Calu3 (cell line): ENCODE measurements around the gene TMUB2. TPM values are rescaled to one million over a fixed set of nuclear protein-coding genes. Genes with fewer than 3 reads are reported as not detected.
A peak's percentile ranks its signal among the peaks of the same experiment; 100 is the strongest.

Source experiments
- BruUV-seq: library from RNA; stranded (reverse); fragments of 400-500 nt; replicated peaks from 2 replicates; lab custom pipeline; 2021; lab: Mats Ljungman, UMichigan
- CTCF ChIA-PET: fragments of 300-600 bp; sonication (Branson Sonifier 250); formaldehyde crosslinking; loops from one replicate; lab custom pipeline; 2022; ENCODE audit warnings: antibody characterized with exemption; lab: Charles Lee
- DNase-seq: peaks from one replicate; pipeline ENCODE4 v3.0.0; 2022
- H3K27ac Mint-ChIP-seq: one replicate; pipeline ENCODE4 v1.8.0; 2022; ENCODE audit warnings: mixed read lengths; ENCODE audit not compliant: unreplicated experiment
- H3K27me3 Mint-ChIP-seq: one replicate; pipeline ENCODE4 v1.8.0; 2022; ENCODE audit warnings: mixed read lengths; ENCODE audit not compliant: unreplicated experiment
- H3K36me3 Mint-ChIP-seq: one replicate; pipeline ENCODE4 v1.8.0; 2022; ENCODE audit warnings: mild to moderate bottlenecking, moderate library complexity, mixed read lengths; ENCODE audit not compliant: insufficient read depth, unreplicated experiment
- H3K4me1 Mint-ChIP-seq: one replicate; pipeline ENCODE4 v1.8.0; 2022; ENCODE audit warnings: mild to moderate bottlenecking, low read depth, mixed read lengths; ENCODE audit not compliant: unreplicated experiment
- H3K4me3 Mint-ChIP-seq: one replicate; pipeline ENCODE4 v1.8.0; 2022; ENCODE audit warnings: mild to moderate bottlenecking, low read depth, moderate library complexity, mixed read lengths; ENCODE audit not compliant: unreplicated experiment
- H3K9me3 Mint-ChIP-seq: one replicate; pipeline ENCODE4 v1.8.0; 2022; ENCODE audit warnings: low read depth, mixed read lengths; ENCODE audit not compliant: unreplicated experiment
- CTCF ChIP-seq: fragments of 200-600 bp; IDR thresholded peaks from one replicate; pipeline ENCODE4 v1.8.0; 2022; ENCODE audit warnings: antibody characterized with exemption; ENCODE audit not compliant: unreplicated experiment
- intact Hi-C: fragments of 100-400 bp; cut with micrococcal nuclease; formaldehyde crosslinking; loops from one replicate; pipeline ENCODE4 v1.10.0; 2022; ENCODE audit not compliant: unreplicated experiment
- total RNA-seq: library from RNA; stranded (reverse); gene quantifications from 2 replicates; pipeline ENCODE4 v1.2.3, GENCODE V29; 2022

Gene TMUB2
- total RNA-seq, 1 experiment from 2014 or later = 56.0 TPM

GRCh38 chr17:44188576-44189403 is 2.0 kb downstream of the TMUB2 start:
- no TSS peak for BruUV-seq
- Mint-ChIP-seq H3K4me3 (peak overlapping the region; percentile 89), H3K27ac (peak overlapping the region; percentile 93), H3K4me1 (peaks cover 26% of the 10 kb centered on the region), H3K9me3 (no peaks in the 10 kb centered on the region), H3K27me3 (no peaks in the 10 kb centered on the region), H3K36me3 (peaks cover 83% of the 10 kb centered on the region)
- no peak for DNase-seq
- CTCF ChIA-PET = interaction anchor here (0.5 to 1.0 kb wide), 2 partner anchors 156 to 458 kb away, joined by 3 read pairs; partner anchors contain the start of gene GRN
- no peak for TF ChIP-seq CTCF
- intact Hi-C loops = no loop called here

GRCh38 chr17:44190481-44190880 is 3.7 kb downstream of the TMUB2 start:
- Mint-ChIP-seq H3K9me3 (no peaks in the 10 kb centered on the region), H3K4me1 (peaks cover 14% of the 10 kb centered on the region), H3K27me3 (no peaks in the 10 kb centered on the region), H3K4me3 (no peak overlapping the region), H3K36me3 (peaks cover 92% of the 10 kb centered on the region), H3K27ac (no peak overlapping the region)
- no peak for DNase-seq
- intact Hi-C loops = no loop called here
- BruUV-seq = no TSS peak
- CTCF ChIA-PET = no interaction called here
- TF ChIP-seq CTCF = no peak

DNA sequence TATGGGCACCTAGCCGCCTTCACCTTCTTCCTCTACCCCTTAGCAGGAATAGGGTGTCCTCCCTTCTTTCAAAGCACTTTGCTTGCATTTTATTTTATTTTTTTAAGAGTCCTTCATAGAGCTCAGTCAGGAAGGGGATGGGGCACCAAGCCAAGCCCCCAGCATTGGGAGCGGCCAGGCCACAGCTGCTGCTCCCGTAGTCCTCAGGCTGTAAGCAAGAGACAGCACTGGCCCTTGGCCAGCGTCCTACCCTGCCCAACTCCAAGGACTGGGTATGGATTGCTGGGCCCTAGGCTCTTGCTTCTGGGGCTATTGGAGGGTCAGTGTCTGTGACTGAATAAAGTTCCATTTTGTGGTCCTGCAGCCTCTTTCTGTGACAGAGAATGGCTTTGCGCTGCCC is 4.6 kb downstream of the TMUB2 start:
- H3K4me1 Mint-ChIP-seq = peaks cover 14% of the 10 kb centered on the region
- peak overlapping the region; percentile 59 for H3K27ac Mint-ChIP-seq
- no peak for DNase-seq
- intact Hi-C loops = no loop called here
- H3K9me3 Mint-ChIP-seq = no peaks in the 10 kb centered on the region
- no TSS peak for BruUV-seq
- CTCF ChIA-PET = interaction anchor here (0.6 kb wide), 1 partner anchor 117 kb away, joined by 3 read pairs; the partner anchor contains the start of gene RUNDC3A
- H3K27me3 Mint-ChIP-seq = no peaks in the 10 kb centered on the region
- peaks cover 92% of the 10 kb centered on the region for H3K36me3 Mint-ChIP-seq
- no peak overlapping the region for H3K4me3 Mint-ChIP-seq
- TF ChIP-seq CTCF = no peak

DNA sequence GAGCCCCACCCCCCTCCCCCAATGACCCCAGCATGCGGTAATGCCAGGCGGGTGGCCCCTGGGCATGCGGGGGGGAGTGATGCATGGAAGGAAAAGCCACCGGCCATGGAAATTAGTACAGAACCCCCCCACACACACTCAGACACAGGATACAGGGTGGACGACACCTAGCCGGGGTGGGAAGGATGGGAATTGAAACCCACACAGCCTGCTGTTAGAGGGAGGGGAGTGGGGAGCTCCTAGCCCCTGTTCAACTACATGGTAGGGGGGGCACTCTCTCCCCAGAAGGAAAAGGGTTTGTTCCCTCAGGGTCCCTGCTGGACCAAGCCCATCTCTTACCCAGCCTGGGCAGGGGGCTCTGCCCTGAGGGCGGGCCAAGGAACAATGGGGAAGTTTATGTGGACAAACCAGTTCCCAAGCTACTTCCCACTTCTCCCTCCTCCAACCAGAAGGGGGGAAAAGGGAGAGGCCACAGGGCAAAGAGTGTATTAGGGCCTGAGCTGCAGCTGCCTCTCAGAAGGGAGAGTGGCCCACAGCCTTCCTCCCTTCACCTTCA is 5.2 kb downstream of the TMUB2 start:
- no peak for TF ChIP-seq CTCF
- BruUV-seq = no TSS peak
- Mint-ChIP-seq H3K9me3 (no peaks in the 10 kb centered on the region), H3K4me3 (no peak overlapping the region), H3K36me3 (peaks cover 92% of the 10 kb centered on the region), H3K27me3 (no peaks in the 10 kb centered on the region), H3K27ac (peak overlapping the region; percentile 59), H3K4me1 (peaks cover 14% of the 10 kb centered on the region)
- no peak for DNase-seq
- CTCF ChIA-PET = no interaction called here
- intact Hi-C loops = no loop called here
